ENCODE data around the gene RP2. TPM values are rescaled to one million over a fixed set of nuclear protein-coding genes. Genes with fewer than 3 reads are reported as not detected.

Gene RP2
- total and polyA plus RNA-seq, 9 of the 15 experiments (the other 6 are each of a cell fraction or from before 2014, with no cell fraction given), result 2.0 to 6.9 (median 3.5) TPM

GRCh38 chrX:46812445-46812844 lies 24.4 kb upstream of the RP2 start:
- ATAC-seq, result no peak
- Histone ChIP-seq H4K20me1 (replicated peaks; ENCODE audit: control insufficient read depth, insufficient read depth, low read length) (no peaks in the 10 kb centered on the region), H3K9me3 (replicated peaks; ENCODE audit: control insufficient read depth, insufficient read depth, low read depth, low read length) (no peaks in the 10 kb centered on the region), H3K27me3 (ENCODE audit: control insufficient read depth in 2 of 2, insufficient read depth in 2 of 2, low read length in 2 of 2) (peaks cover 0 to 5% of the 10 kb centered on the region in 2 experiments; a peak in 1 of 5 replicates), H2AFZ (ENCODE audit: low read depth, low read length) (no peak overlapping the region), H3K9ac (ENCODE audit: insufficient read depth in 1 of 2, low read depth in 2 of 2, low read length in 2 of 2) (no peak overlapping the region), H3K4me2 (ENCODE audit: insufficient read depth, low read length) (no peak overlapping the region), H3K27ac (ENCODE audit: extremely low read depth, low read depth, low read length) (no peak overlapping the region), H3K9me1 (ENCODE audit: control insufficient read depth, insufficient read depth, low read length) (no peaks in the 10 kb centered on the region), H3K4me1 (replicated peaks in 1 of 2; ENCODE audit: control insufficient read depth in 2 of 2, insufficient read depth in 2 of 2, low read length in 2 of 2) (no peaks in the 10 kb centered on the region), H3K4me3 (no peak overlapping the region), H3K79me2 (ENCODE audit: control insufficient read depth, insufficient read depth, low read length) (no peaks in the 10 kb centered on the region), H3K36me3 (ENCODE audit: control insufficient read depth, insufficient read depth, low read length) (no peaks in the 10 kb centered on the region)
- no peak for FAIRE-seq
- no peak for TF ChIP-seq POLR3G (IDR thresholded peaks at IDR 0.05; ENCODE audit: extremely low read depth, insufficient read length, insufficient replicate concordance)
- no peak for TF ChIP-seq SRSF1 (IDR thresholded peaks at IDR 0.05; ENCODE audit: low read depth, low read length)
- TF ChIP-seq, protein P1, sequence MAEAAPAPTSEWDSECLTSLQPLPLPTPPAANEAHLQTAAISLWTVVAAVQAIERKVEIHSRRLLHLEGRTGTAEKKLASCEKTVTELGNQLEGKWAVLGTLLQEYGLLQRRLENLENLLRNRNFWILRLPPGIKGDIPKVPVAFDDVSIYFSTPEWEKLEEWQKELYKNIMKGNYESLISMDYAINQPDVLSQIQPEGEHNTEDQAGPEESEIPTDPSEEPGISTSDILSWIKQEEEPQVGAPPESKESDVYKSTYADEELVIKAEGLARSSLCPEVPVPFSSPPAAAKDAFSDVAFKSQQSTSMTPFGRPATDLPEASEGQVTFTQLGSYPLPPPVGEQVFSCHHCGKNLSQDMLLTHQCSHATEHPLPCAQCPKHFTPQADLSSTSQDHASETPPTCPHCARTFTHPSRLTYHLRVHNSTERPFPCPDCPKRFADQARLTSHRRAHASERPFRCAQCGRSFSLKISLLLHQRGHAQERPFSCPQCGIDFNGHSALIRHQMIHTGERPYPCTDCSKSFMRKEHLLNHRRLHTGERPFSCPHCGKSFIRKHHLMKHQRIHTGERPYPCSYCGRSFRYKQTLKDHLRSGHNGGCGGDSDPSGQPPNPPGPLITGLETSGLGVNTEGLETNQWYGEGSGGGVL (CRISPR knock-in tag; IDR thresholded peaks at IDR 0.05), result no peak
- TF ChIP-seq, protein P2, sequence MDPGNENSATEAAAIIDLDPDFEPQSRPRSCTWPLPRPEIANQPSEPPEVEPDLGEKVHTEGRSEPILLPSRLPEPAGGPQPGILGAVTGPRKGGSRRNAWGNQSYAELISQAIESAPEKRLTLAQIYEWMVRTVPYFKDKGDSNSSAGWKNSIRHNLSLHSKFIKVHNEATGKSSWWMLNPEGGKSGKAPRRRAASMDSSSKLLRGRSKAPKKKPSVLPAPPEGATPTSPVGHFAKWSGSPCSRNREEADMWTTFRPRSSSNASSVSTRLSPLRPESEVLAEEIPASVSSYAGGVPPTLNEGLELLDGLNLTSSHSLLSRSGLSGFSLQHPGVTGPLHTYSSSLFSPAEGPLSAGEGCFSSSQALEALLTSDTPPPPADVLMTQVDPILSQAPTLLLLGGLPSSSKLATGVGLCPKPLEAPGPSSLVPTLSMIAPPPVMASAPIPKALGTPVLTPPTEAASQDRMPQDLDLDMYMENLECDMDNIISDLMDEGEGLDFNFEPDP (CRISPR knock-in tag; IDR thresholded peaks at IDR 0.05), result no peak
- TF ChIP-seq ZNF57 (CRISPR knock-in tag; IDR thresholded peaks at IDR 0.05), result no peak
- no peak for TF ChIP-seq SMARCA5 (IDR thresholded peaks at IDR 0.05)
- TF ChIP-seq SMARCE1 (IDR thresholded peaks at IDR 0.05), result no peak
- TF ChIP-seq NFATC3 (IDR thresholded peaks at IDR 0.05), result no peak
- TF ChIP-seq, protein P3, sequence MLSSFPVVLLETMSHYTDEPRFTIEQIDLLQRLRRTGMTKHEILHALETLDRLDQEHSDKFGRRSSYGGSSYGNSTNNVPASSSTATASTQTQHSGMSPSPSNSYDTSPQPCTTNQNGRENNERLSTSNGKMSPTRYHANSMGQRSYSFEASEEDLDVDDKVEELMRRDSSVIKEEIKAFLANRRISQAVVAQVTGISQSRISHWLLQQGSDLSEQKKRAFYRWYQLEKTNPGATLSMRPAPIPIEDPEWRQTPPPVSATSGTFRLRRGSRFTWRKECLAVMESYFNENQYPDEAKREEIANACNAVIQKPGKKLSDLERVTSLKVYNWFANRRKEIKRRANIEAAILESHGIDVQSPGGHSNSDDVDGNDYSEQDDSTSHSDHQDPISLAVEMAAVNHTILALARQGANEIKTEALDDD (IDR thresholded peaks at IDR 0.05), result no peak
- no peak for TF ChIP-seq ZNF431 (CRISPR knock-in tag; IDR thresholded peaks at IDR 0.05)
- no peak for TF ChIP-seq DIDO1 (tag; IDR thresholded peaks at IDR 0.05; ENCODE audit: low read depth)
- ChIA-PET CTCF (ENCODE audit: low intra/inter-chr PET ratio) (no interaction called here), POLR2A (no interaction called here)
- 0% methylated on average over 2 of the region's 2 CpGs for WGBS (ENCODE audit: insufficient coverage, low coverage, missing lambda C conversion rate)
- in situ Hi-C loops (cut with MboI) (no loop called here), intact Hi-C loops (cut with micrococcal nuclease) (no loop called here)
- no TSS peak for BruUV-seq (replicated peaks)
- no peak for DNase-seq (ENCODE audit: extremely low read depth in 1 of 4, low spot score in 3 of 4)

Data from K562 (cell line).